ENCODE data around the gene HPSE. TPM values are rescaled to one million over a fixed set of nuclear protein-coding genes. Genes with fewer than 3 reads are reported as not detected.

Gene HPSE
- total RNA-seq, 1 experiment from 2014 or later: 1.6 TPM

DNA sequence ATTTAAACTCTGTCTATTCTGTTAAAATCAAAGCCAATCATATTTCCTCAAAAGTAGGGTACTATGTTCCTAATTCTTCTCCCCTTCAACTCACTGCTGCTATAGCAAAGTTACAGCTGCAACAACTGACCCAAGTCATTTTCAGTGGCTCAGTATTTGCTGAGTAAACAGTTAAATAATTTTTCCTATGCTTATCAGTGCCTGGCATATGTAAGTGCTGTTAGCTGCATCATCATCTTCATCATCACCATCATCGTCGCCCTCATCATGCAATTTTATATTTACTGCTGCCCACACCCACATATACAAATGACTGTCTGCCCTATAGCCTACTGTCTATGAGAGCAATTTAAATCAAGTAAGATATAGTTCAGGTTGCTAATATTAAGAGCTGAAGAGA lies 72.0 kb downstream of the HPSE start:
- no peak for DNase-seq (ENCODE audit: low read depth)
- in situ Hi-C loops (cut with HindIII; ENCODE audit: low pct_unique_long_range_greater_than_20kb, low sequenced_read_pairs): no loop called here

DNA sequence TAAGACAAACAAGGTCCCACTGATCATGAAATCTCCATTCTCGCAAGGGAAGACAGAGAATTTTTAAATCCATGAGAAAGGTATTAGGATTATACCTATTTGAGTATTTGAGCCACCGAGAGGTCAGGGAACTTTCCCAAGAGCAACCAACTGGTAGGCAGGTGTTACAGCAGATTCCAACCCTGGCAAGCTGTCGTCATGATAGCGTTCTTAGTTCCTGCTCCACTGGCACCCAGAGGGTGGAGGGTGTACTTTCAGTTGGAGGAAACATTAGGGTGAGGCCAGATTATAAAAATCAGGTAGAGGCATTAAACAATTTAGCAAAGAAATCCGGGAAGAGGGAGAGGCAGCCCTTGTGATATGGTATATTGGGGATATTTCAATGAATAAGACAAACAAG lies 73.3 kb downstream of the HPSE start:
- DNase-seq (ENCODE audit: low read depth): no peak
- in situ Hi-C loops (cut with HindIII; ENCODE audit: low pct_unique_long_range_greater_than_20kb, low sequenced_read_pairs): no loop called here

DNA sequence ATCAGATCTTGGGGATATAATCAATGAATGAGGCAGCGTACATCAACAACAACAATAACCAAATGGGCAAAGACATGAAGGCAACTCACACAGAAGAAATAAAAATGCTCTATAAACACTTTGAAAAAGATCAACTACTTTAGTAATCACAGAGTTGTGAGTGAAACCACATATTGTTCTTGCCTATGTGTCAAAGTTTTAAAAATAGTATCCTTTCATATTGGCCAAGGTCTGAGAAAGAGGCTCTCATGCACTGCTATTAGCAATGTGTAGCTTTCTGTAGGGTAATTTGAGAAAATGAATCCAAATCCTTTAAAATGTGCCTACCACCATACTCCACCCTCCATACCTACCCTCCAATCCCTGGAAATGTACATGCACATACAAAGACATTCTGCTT lies 75.1 kb downstream of the HPSE start:
- DNase-seq (ENCODE audit: low read depth): no peak
- in situ Hi-C loops (cut with HindIII; ENCODE audit: low pct_unique_long_range_greater_than_20kb, low sequenced_read_pairs): no loop called here

DNA sequence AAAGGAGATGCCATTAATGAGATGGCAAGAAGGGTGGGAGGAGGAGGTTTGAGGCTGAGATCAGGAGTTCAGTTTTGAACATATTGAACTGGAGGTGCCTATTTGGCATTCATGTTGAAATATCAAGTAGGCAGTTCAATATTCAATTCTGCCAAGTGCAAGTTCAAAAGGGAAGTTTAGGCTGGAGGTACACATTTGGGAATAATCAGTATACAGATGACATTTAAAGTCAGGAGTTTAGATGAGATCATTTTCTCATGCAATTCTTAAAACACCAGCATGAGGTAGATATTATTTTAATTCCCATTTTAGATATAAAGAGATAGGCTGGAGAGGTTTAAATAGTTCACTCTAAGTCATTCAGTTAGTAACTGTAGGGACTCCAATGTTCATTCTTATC lies 76.2 kb downstream of the HPSE start:
- in situ Hi-C loops (cut with HindIII; ENCODE audit: low pct_unique_long_range_greater_than_20kb, low sequenced_read_pairs): no loop called here
- no peak for DNase-seq (ENCODE audit: low read depth)

DNA sequence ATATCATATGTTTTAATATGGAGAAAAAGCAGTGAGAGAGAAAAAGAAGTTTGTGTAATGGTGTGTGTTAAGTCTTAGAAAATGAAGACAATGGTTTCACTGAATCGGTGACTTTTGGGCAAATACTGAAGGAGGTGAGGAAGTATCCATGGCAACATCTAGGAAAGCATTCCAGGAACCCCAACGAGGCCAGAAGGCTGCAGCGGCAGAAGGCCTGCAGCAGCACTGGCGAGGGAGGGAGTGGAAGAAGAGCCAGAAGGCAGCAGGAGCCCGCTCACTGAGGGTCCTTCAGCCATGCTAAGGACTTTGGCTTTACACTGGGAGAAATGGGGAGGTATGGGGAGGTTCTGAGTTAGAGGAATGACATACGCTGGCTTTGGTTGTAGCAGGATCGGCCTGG lies 76.8 kb downstream of the HPSE start:
- DNase-seq (ENCODE audit: low read depth): no peak
- in situ Hi-C loops (cut with HindIII; ENCODE audit: low pct_unique_long_range_greater_than_20kb, low sequenced_read_pairs): no loop called here

DNA sequence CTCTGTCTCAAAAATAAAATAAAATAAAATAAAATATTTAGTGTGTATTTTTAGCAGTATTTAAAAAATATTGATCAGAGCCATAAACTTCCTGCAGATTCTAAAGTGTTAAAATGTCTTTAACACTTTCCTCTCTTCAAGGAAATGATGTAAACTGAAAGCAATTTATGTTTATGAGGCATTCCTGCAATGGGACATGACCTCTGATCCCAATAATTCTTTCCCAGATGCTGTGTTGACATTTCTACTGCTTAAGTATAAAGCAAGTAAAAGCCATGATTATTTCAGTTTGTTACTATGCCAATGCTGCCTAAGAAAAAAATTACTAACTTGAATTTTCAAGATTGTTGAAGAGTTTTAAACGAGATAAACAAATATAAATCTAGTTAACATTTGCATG lies 79.1 kb downstream of the HPSE start:
- in situ Hi-C loops (cut with HindIII; ENCODE audit: low pct_unique_long_range_greater_than_20kb, low sequenced_read_pairs): no loop called here
- DNase-seq (ENCODE audit: low read depth): peak; percentile 42

DNA sequence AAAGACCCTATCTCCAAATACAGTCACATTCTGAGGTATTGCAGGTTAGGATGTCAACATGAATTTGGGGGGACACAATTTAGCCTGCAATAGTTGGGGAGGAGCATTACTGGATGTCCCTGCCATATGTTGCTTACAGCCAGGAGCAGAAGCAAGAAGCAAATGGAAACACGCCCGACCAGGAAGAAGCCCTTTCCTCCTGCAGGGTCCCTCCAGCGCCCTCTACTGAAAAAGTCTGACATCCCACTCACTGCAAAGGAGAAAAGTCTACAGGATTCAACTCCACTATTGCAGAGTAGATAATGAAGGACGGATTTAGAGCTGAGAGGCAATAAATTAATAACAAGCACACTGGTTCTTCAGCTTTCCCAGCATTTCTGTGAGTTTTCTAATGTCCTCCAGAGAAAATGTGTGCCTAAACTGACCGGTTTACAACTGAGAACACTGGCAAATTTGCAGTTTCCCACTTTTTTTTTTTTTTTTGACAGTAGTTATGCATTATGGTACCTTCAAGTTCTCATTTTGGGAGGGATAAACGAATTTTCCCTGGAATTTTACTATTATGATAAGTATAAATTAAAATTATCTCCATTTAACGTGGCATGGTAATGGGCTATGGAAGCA lies 81.8 kb downstream of the HPSE start:
- in situ Hi-C loops (cut with HindIII; ENCODE audit: low pct_unique_long_range_greater_than_20kb, low sequenced_read_pairs): no loop called here
- DNase-seq (ENCODE audit: low read depth): peak; percentile 38

DNA sequence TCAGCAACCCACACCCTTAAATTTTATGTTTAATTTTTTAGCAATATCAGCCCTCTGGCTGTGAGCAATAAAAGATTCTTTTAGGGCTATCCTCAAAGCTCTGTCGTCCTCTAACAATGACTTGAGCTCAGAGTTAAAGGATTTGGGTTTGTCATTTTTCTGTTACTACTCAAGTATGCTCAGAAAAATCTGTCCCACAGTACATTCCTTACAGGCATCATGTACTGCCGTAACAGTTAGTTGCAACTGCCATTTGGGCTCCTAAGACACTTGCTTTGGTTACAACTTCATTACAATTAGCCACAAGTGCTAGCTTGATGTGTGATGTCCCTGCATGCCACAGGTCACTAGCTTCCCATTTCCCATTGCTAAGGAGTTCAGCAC lies 83.2 kb downstream of the HPSE start:
- in situ Hi-C loops (cut with HindIII; ENCODE audit: low pct_unique_long_range_greater_than_20kb, low sequenced_read_pairs): no loop called here
- DNase-seq (ENCODE audit: low read depth): no peak

DNA sequence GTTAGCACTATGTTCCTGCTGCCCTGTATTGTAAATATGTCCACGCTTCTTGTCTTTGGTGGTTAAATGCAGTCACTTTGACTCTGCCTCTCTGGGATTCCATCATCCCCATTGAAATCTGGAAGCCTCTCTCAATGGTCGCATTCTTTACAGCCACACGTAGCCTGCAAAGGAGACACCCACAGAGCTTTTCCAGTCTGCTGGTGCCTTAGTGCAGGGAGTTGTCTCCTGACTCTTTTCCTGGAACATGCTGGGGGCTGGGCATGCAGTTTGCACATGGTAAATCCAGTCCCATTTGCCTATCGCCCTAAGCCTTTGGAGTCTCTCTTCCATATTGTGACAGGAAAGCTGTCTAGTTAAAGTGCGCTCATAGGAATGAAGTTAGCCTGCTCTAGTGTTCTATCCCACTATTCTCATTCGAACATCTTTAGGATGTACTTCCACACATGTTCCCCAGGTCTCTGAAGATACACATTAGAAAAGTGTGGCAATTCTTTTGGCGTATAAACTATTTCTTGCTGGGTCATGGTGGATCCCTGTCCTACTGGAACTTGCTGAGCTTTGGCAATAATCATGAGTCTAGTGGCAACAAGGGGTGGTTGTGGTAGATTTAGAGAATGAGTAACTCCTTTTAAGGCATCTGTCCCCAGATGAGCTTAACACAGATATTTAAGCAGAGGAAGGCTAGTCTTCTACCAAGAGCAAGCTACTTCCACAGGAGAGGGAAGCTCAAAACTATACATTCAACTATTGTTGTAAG lies 83.8 kb downstream of the HPSE start:
- in situ Hi-C loops (cut with HindIII; ENCODE audit: low pct_unique_long_range_greater_than_20kb, low sequenced_read_pairs): no loop called here
- no peak for DNase-seq (ENCODE audit: low read depth)

DNA sequence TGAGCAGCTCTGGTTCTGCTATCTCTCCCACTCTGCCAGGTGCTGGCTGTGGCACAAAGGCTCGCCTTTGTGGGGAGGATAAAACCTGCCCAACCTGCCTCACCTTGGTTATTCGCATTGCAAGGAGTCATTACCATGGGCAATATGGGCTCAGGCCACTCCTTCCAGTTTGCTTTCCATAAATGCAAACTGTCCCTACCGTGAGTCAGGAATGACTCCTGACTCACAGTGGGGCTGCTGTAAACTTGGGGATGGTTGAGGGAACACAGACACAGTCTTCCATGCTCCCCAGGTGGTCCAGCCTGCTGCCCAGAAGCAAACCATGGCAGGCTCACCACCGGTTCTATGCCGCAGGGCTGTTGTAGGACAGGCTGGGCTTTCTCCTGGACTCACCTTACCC lies 86.2 kb downstream of the HPSE start:
- in situ Hi-C loops (cut with HindIII; ENCODE audit: low pct_unique_long_range_greater_than_20kb, low sequenced_read_pairs): no loop called here
- DNase-seq (ENCODE audit: low read depth): peak; percentile 61

DNA sequence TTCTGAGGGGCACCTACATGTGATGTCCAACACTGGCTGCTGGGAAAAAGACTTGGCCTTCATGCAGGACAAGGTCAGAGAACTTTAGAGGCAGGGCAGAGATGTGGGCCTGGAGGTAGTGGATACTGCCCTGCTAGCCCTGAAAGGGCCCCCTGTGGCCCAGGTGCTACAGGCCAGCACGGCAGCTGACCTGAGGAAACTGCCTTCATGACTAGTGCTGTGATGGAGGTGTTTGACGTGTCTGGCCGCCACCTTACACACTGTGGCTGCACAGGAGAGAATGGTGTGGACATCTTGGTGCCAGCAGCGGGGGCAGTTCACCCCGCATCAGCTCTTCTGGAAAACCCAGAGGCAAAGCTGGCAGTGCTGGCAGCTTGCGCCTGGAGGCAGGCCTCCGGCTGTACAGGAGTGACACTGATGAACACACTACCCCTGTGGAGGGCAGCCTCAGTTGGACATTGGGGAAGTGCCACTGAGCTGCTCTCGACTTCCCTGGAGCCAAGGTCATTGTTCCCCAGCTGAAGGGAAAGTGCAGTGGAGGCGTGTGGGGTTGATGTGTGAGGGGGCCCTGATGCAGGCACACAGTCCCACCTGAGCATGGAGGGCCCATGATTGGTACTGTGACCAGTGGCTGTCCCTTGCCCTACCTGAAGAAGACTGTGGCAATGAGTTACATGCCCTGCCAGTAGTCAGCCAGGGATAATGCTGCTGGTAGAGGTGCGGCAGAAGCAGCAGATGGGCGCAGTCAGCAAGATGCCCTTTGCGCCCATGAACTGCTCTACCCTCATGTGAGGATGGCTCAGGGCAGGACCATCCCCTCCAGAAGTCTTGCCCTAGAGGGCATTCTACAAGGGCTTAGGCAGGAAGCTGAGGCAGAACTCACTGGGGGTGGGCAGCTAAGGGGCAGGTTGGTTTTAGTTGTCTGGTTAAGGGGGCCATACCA lies 87.0 kb downstream of the HPSE start:
- no peak for DNase-seq (ENCODE audit: low read depth)
- in situ Hi-C loops (cut with HindIII; ENCODE audit: low pct_unique_long_range_greater_than_20kb, low sequenced_read_pairs): no loop called here

Other genes with a start within 250 kb of the HPSE start
- not detected in 2 replicates for gene PLAC8, start 220.1 kb downstream of the HPSE start, total RNA-seq (2014; rRNA removed; shearing (Covaris generic); ENCODE audit: low replicate concordance)
- 29.7 and 30.0 TPM in 2 replicates for gene COQ2, start 50.0 kb downstream of the HPSE start, total RNA-seq (2014; rRNA removed; shearing (Covaris generic); ENCODE audit: low replicate concordance)
- 4.4 and 6.5 TPM in 2 replicates for gene HELQ, start 121.0 kb upstream of the HPSE start, total RNA-seq (2014; rRNA removed; shearing (Covaris generic); ENCODE audit: low replicate concordance)
- gene MRPS18C, start 121.2 kb upstream of the HPSE start, total RNA-seq (2014; rRNA removed; shearing (Covaris generic); ENCODE audit: low replicate concordance): 10.2 and 23.9 TPM in 2 replicates
- 0.78 and 3.4 TPM in 2 replicates for gene ABRAXAS1, start 150.3 kb upstream of the HPSE start, total RNA-seq (2014; rRNA removed; shearing (Covaris generic); ENCODE audit: low replicate concordance)
- gene GPAT3, start 201.3 kb upstream of the HPSE start, total RNA-seq (2014; rRNA removed; shearing (Covaris generic); ENCODE audit: low replicate concordance): 12.5 and 13.4 TPM in 2 replicates

Measured in Caki2 (cell line).